Vagina (tissue), 2 donors: Measurements from ENCODE around the gene LPAR5.

Source experiments
- CTCF ChIP-seq, 3 experiments: fragments of 450-650 bp in 2 of 3; fragments of 200-600 bp in 1 of 3; sonication (generic) in 1 of 3; IDR thresholded peaks; one replicate each; pipeline ENCODE4 v1.5.1; 2017 to 2019; ENCODE audit warnings: antibody characterized with exemption in 3 of 3, mild to moderate bottlenecking in 2 of 3, moderate library complexity in 2 of 3
- POLR2A ChIP-seq, 2 donors: fragments of 450-650 bp; IDR thresholded peaks; one replicate each; pipeline ENCODE4 v1.6.1; 2017; ENCODE audit warnings: antibody characterized with exemption in 2 of 2, mild to moderate bottlenecking in 2 of 2, moderate library complexity in 2 of 2

GRCh38 chr12:6666211-6666610 lies 30.5 kb upstream of the LPAR5 start:
- TF ChIP-seq CTCF (IDR thresholded peaks at IDR 0.05) (no peak), POLR2A (IDR thresholded peaks at IDR 0.05) (no peak)
